Measurements from ENCODE around the gene TRPC4.

TRPC4 gene

GRCh38 chr13:37679043-37679442, 190.5 kb downstream of the TRPC4 start:
- Histone ChIP-seq H3K4me3 (ENCODE audit: low read depth in 1 of 5, low read length in 5 of 5) (no peak overlapping the region), H3K9me3 (ENCODE audit: control insufficient read depth in 5 of 5, low read length in 5 of 5) (no peaks in the 10 kb centered on the region), H3K4me1 (ENCODE audit: control insufficient read depth in 5 of 5, insufficient read depth in 5 of 5, low read length in 5 of 5) (no peaks in the 10 kb centered on the region), H3K27ac (ENCODE audit: low read depth, low read length) (no peak overlapping the region), H3K9ac (ENCODE audit: low read length in 5 of 5) (no peak overlapping the region), H3K36me3 (ENCODE audit: control insufficient read depth in 5 of 5, insufficient read depth in 5 of 5, low read length in 5 of 5) (no peaks in the 10 kb centered on the region), H3K27me3 (ENCODE audit: control insufficient read depth in 5 of 5, insufficient read depth in 4 of 5, low read length in 5 of 5) (no peaks in the 10 kb centered on the region)

- H3K4me1 ChIP-seq (ENCODE audit: control insufficient read depth in 5 of 5, insufficient read depth in 5 of 5, low read length in 5 of 5), result no peaks in the 10 kb centered on the region
- no peak overlapping the region for H3K4me3 ChIP-seq (ENCODE audit: low read depth in 1 of 5, low read length in 5 of 5)
- no peaks in the 10 kb centered on the region for H3K9me3 ChIP-seq (ENCODE audit: control insufficient read depth in 5 of 5, low read length in 5 of 5)
- H3K36me3 ChIP-seq (ENCODE audit: control insufficient read depth in 5 of 5, insufficient read depth in 5 of 5, low read length in 5 of 5), result no peaks in the 10 kb centered on the region
- H3K9ac ChIP-seq (ENCODE audit: low read length in 5 of 5), result no peak overlapping the region
- no peak overlapping the region for H3K27ac ChIP-seq (ENCODE audit: low read depth, low read length)
- H3K27me3 ChIP-seq (ENCODE audit: control insufficient read depth in 5 of 5, insufficient read depth in 4 of 5, low read length in 5 of 5), result no peaks in the 10 kb centered on the region
Observed at GRCh38 chr13:37669845-37670244, 199.7 kb downstream of the TRPC4 start.

GRCh38 chr13:37667702-37668101, 201.9 kb downstream of the TRPC4 start:
- Histone ChIP-seq H3K9me3 (ENCODE audit: control insufficient read depth in 5 of 5, low read length in 5 of 5) (no peaks in the 10 kb centered on the region), H3K27me3 (ENCODE audit: control insufficient read depth in 5 of 5, insufficient read depth in 4 of 5, low read length in 5 of 5) (no peaks in the 10 kb centered on the region), H3K27ac (ENCODE audit: low read depth, low read length) (no peak overlapping the region), H3K9ac (ENCODE audit: low read length in 5 of 5) (no peak overlapping the region), H3K4me3 (ENCODE audit: low read depth in 1 of 5, low read length in 5 of 5) (no peak overlapping the region), H3K4me1 (ENCODE audit: control insufficient read depth in 5 of 5, insufficient read depth in 5 of 5, low read length in 5 of 5) (no peaks in the 10 kb centered on the region), H3K36me3 (ENCODE audit: control insufficient read depth in 5 of 5, insufficient read depth in 5 of 5, low read length in 5 of 5) (no peaks in the 10 kb centered on the region)

DNA sequence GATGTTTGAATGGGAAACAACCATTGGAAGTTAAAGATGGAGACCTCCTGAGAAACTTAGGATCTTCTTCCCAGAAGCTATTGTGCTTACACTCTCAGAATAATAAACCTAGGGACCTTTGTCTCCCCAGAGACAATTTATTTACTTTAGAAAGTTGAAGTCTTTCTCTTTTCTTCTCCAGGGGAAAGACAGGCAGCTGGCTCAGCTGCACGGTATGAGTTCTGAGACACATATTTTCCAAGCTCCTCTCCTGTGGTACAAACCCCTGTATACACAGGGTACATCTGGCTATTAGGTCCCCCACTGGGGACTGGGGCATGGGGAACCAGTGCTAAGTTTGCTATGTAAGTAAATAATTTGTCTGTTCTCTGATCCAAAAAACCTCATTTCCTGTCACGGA, 203.5 kb downstream of the TRPC4 start:
- Histone ChIP-seq H3K27me3 (ENCODE audit: control insufficient read depth in 5 of 5, insufficient read depth in 4 of 5, low read length in 5 of 5) (no peaks in the 10 kb centered on the region), H3K9ac (ENCODE audit: low read length in 5 of 5) (no peak overlapping the region), H3K36me3 (ENCODE audit: control insufficient read depth in 5 of 5, insufficient read depth in 5 of 5, low read length in 5 of 5) (no peaks in the 10 kb centered on the region), H3K27ac (ENCODE audit: low read depth, low read length) (no peak overlapping the region), H3K4me1 (ENCODE audit: control insufficient read depth in 5 of 5, insufficient read depth in 5 of 5, low read length in 5 of 5) (no peaks in the 10 kb centered on the region), H3K4me3 (ENCODE audit: low read depth in 1 of 5, low read length in 5 of 5) (no peak overlapping the region), H3K9me3 (ENCODE audit: control insufficient read depth in 5 of 5, low read length in 5 of 5) (no peaks in the 10 kb centered on the region)

DNA sequence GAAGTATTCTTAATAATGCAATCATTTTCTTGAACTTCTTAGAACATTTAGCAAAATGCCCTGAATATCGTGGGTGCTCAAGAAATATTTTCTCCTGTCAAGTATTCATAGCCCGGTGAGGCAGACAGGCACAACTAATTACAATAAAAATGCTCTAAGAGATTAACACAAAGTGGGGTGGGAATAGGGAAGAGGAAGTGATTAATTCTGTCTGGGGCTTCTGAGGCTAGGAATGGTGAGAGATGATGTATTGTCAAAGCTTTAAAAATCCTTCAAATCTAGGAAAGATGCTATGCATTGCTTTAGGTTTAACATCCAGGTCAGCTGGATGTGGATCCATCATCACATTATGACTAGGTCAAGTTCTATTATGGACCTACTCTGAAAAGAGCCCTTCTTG, 204.2 kb downstream of the TRPC4 start:
- H3K4me3 ChIP-seq (ENCODE audit: low read depth in 1 of 5, low read length in 5 of 5), result no peak overlapping the region
- no peaks in the 10 kb centered on the region for H3K27me3 ChIP-seq (ENCODE audit: control insufficient read depth in 5 of 5, insufficient read depth in 4 of 5, low read length in 5 of 5)
- H3K9me3 ChIP-seq (ENCODE audit: control insufficient read depth in 5 of 5, low read length in 5 of 5), result no peaks in the 10 kb centered on the region
- no peak overlapping the region for H3K9ac ChIP-seq (ENCODE audit: low read length in 5 of 5)
- no peaks in the 10 kb centered on the region for H3K36me3 ChIP-seq (ENCODE audit: control insufficient read depth in 5 of 5, insufficient read depth in 5 of 5, low read length in 5 of 5)
- H3K4me1 ChIP-seq (ENCODE audit: control insufficient read depth in 5 of 5, insufficient read depth in 5 of 5, low read length in 5 of 5), result no peaks in the 10 kb centered on the region
- H3K27ac ChIP-seq (ENCODE audit: low read depth, low read length), result no peak overlapping the region

DNA sequence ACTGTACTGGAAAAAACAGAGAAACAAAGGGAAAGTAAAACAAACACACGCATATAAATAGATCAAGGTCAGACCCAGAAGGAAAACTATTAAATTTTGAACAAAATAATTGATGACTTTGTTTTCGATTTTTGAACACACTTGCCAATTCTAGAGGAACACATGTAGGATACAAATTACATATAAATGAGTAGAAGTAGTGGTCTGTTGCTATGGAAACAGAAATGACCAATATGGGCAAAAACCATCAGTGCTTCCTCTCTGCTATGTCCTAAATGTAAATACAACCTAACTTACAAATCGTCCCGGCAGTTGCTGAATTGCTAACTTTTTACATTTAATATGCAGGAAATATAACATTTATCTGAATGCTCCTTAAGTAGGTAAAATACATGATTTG, 205.8 kb downstream of the TRPC4 start:
- no peak overlapping the region for H3K9ac ChIP-seq (ENCODE audit: low read length in 5 of 5)

GRCh38 chr13:37662624-37663023, 206.9 kb downstream of the TRPC4 start:
- Histone ChIP-seq H3K4me3 (ENCODE audit: low read depth in 1 of 5, low read length in 5 of 5) (no peak overlapping the region), H3K9me3 (ENCODE audit: control insufficient read depth in 5 of 5, low read length in 5 of 5) (no peaks in the 10 kb centered on the region), H3K27ac (ENCODE audit: low read depth, low read length) (no peak overlapping the region), H3K4me1 (ENCODE audit: control insufficient read depth in 5 of 5, insufficient read depth in 5 of 5, low read length in 5 of 5) (no peaks in the 10 kb centered on the region), H3K9ac (ENCODE audit: low read length in 5 of 5) (no peak overlapping the region), H3K27me3 (ENCODE audit: control insufficient read depth in 5 of 5, insufficient read depth in 4 of 5, low read length in 5 of 5) (no peaks in the 10 kb centered on the region), H3K36me3 (ENCODE audit: control insufficient read depth in 5 of 5, insufficient read depth in 5 of 5, low read length in 5 of 5) (no peaks in the 10 kb centered on the region)

More for the DNA sequence above, 205.8 kb downstream of the TRPC4 start:
- H3K4me3 ChIP-seq (ENCODE audit: low read depth in 1 of 5, low read length in 5 of 5), result no peak overlapping the region
- no peaks in the 10 kb centered on the region for H3K36me3 ChIP-seq (ENCODE audit: control insufficient read depth in 5 of 5, insufficient read depth in 5 of 5, low read length in 5 of 5)
- H3K27ac ChIP-seq (ENCODE audit: low read depth, low read length), result no peak overlapping the region
- H3K4me1 ChIP-seq (ENCODE audit: control insufficient read depth in 5 of 5, insufficient read depth in 5 of 5, low read length in 5 of 5), result no peaks in the 10 kb centered on the region
- no peaks in the 10 kb centered on the region for H3K27me3 ChIP-seq (ENCODE audit: control insufficient read depth in 5 of 5, insufficient read depth in 4 of 5, low read length in 5 of 5)
- no peaks in the 10 kb centered on the region for H3K9me3 ChIP-seq (ENCODE audit: control insufficient read depth in 5 of 5, low read length in 5 of 5)

DNA sequence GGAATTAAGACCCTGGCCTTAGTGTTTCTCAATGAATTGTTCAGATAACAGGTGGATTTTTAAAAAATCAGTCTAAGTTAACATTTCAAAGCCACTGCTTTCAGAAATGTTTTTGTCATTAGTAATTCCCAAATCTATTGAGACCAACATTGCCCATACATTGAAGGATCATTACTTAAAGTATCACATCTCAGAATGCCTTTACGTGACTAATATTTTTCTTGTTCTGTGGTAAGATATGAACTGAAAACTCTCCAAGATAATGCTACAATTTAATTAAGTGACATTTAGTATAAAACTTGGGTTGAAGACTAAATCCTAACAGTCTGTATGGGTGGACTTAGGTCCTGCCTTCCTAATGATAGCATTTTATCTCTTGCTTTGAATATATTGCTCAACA, 211.6 kb downstream of the TRPC4 start:
- no peaks in the 10 kb centered on the region for H3K27me3 ChIP-seq (ENCODE audit: control insufficient read depth in 5 of 5, insufficient read depth in 4 of 5, low read length in 5 of 5)
- no peaks in the 10 kb centered on the region for H3K4me1 ChIP-seq (ENCODE audit: control insufficient read depth in 5 of 5, insufficient read depth in 5 of 5, low read length in 5 of 5)
- H3K4me3 ChIP-seq (ENCODE audit: low read depth in 1 of 5, low read length in 5 of 5), result no peak overlapping the region
- no peaks in the 10 kb centered on the region for H3K9me3 ChIP-seq (ENCODE audit: control insufficient read depth in 5 of 5, low read length in 5 of 5)
- no peaks in the 10 kb centered on the region for H3K36me3 ChIP-seq (ENCODE audit: control insufficient read depth in 5 of 5, insufficient read depth in 5 of 5, low read length in 5 of 5)
- H3K27ac ChIP-seq (ENCODE audit: low read depth, low read length), result no peak overlapping the region
- H3K9ac ChIP-seq (ENCODE audit: low read length in 5 of 5), result no peak overlapping the region

DNA sequence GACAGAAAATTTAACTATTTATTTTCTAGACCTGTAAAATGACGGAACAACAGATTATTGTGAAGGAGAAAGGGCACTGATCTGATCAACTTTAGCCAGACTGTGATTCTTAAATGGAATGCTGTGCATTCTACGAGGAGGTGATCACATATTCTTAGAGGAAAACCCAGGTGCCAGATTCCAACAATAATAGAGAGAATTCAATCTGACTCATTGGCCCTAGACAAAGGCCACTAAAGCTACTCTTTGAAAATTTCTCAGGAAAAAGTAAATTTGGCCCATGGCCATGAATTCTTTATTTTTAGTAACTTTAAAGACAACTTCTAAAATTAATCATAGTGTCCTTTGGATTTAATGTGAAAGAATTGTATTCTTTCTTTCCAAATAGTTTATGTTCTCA, 212.4 kb downstream of the TRPC4 start:
- H3K4me3 ChIP-seq (ENCODE audit: low read depth in 1 of 5, low read length in 5 of 5), result no peak overlapping the region
- H3K9ac ChIP-seq (ENCODE audit: low read length in 5 of 5), result no peak overlapping the region
- no peaks in the 10 kb centered on the region for H3K27me3 ChIP-seq (ENCODE audit: control insufficient read depth in 5 of 5, insufficient read depth in 4 of 5, low read length in 5 of 5)
- H3K27ac ChIP-seq (ENCODE audit: low read depth, low read length), result no peak overlapping the region
- no peaks in the 10 kb centered on the region for H3K9me3 ChIP-seq (ENCODE audit: control insufficient read depth in 5 of 5, low read length in 5 of 5)
- H3K4me1 ChIP-seq (ENCODE audit: control insufficient read depth in 5 of 5, insufficient read depth in 5 of 5, low read length in 5 of 5), result no peaks in the 10 kb centered on the region
- no peaks in the 10 kb centered on the region for H3K36me3 ChIP-seq (ENCODE audit: control insufficient read depth in 5 of 5, insufficient read depth in 5 of 5, low read length in 5 of 5)

GRCh38 chr13:37656247-37656940, 213.2 kb downstream of the TRPC4 start:
- H3K4me1 ChIP-seq (ENCODE audit: control insufficient read depth in 5 of 5, insufficient read depth in 5 of 5, low read length in 5 of 5), result no peaks in the 10 kb centered on the region
- no peak overlapping the region for H3K27ac ChIP-seq (ENCODE audit: low read depth, low read length)
- H3K9me3 ChIP-seq (ENCODE audit: control insufficient read depth in 5 of 5, low read length in 5 of 5), result no peaks in the 10 kb centered on the region
- H3K9ac ChIP-seq (ENCODE audit: low read length in 5 of 5), result no peak overlapping the region
- H3K36me3 ChIP-seq (ENCODE audit: control insufficient read depth in 5 of 5, insufficient read depth in 5 of 5, low read length in 5 of 5), result no peaks in the 10 kb centered on the region
- H3K4me3 ChIP-seq (ENCODE audit: low read depth in 1 of 5, low read length in 5 of 5), result no peak overlapping the region
- H3K27me3 ChIP-seq (ENCODE audit: control insufficient read depth in 5 of 5, insufficient read depth in 4 of 5, low read length in 5 of 5), result no peaks in the 10 kb centered on the region

DNA sequence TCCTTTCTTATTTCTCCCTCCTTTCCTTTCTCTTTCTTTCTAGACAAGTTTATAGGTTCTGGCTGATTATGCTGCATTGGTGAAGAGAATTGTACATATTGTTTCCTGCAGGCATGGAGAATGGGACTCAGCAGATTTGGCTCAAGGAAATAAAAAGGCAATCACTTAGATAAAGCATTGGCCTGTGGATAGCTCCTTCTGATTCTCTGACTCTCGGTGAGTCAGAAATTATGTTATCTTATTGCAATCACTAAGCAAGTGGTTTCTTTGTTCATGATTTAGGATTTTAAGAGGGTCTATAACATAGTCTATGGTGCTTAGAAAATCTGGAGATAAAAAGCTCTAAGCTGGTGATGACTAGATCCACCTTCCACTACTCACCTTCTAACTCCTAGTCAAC, 217.0 kb downstream of the TRPC4 start:
- no peaks in the 10 kb centered on the region for H3K27me3 ChIP-seq (ENCODE audit: control insufficient read depth in 5 of 5, insufficient read depth in 4 of 5, low read length in 5 of 5)
- no peaks in the 10 kb centered on the region for H3K36me3 ChIP-seq (ENCODE audit: control insufficient read depth in 5 of 5, insufficient read depth in 5 of 5, low read length in 5 of 5)
- no peaks in the 10 kb centered on the region for H3K9me3 ChIP-seq (ENCODE audit: control insufficient read depth in 5 of 5, low read length in 5 of 5)
- H3K4me3 ChIP-seq (ENCODE audit: low read depth in 1 of 5, low read length in 5 of 5), result no peak overlapping the region
- H3K4me1 ChIP-seq (ENCODE audit: control insufficient read depth in 5 of 5, insufficient read depth in 5 of 5, low read length in 5 of 5), result no peaks in the 10 kb centered on the region
- no peak overlapping the region for H3K9ac ChIP-seq (ENCODE audit: low read length in 5 of 5)
- H3K27ac ChIP-seq (ENCODE audit: low read depth, low read length), result no peak overlapping the region
